Glutamatergic neuron (in vitro differentiated cells): ENCODE results near the gene MMP20. TPM values are rescaled to one million over a fixed set of nuclear protein-coding genes. Genes with fewer than 3 reads are reported as not detected.

ENCODE experiments used
- DNase-seq: peaks from one replicate; pipeline ENCODE4 v3.0.0; 2022
- H3K27ac Mint-ChIP-seq: one replicate; pipeline ENCODE4 v1.8.0; 2020; ENCODE audit warnings: mild to moderate bottlenecking, mixed read lengths, inconsistent platforms; ENCODE audit not compliant: unreplicated experiment
- H3K27me3 Mint-ChIP-seq: one replicate; pipeline ENCODE4 v1.8.0; 2020; ENCODE audit warnings: mild to moderate bottlenecking, moderate library complexity, mixed read lengths, inconsistent platforms; ENCODE audit not compliant: unreplicated experiment
- H3K36me3 Mint-ChIP-seq: one replicate; pipeline ENCODE4 v1.8.0; 2020; ENCODE audit warnings: mild to moderate bottlenecking, mixed read lengths, inconsistent platforms; ENCODE audit not compliant: unreplicated experiment
- H3K4me1 Mint-ChIP-seq: one replicate; pipeline ENCODE4 v1.8.0; 2020; ENCODE audit warnings: mild to moderate bottlenecking, low read depth, mixed read lengths, inconsistent platforms; ENCODE audit not compliant: unreplicated experiment
- H3K4me3 Mint-ChIP-seq: one replicate; pipeline ENCODE4 v1.8.0; 2020; ENCODE audit warnings: mild to moderate bottlenecking, mixed read lengths, inconsistent platforms; ENCODE audit not compliant: unreplicated experiment
- H3K9me3 Mint-ChIP-seq: one replicate; pipeline ENCODE4 v1.8.0; 2020; ENCODE audit warnings: mild to moderate bottlenecking, moderate library complexity, mixed read lengths, inconsistent platforms; ENCODE audit not compliant: unreplicated experiment
- total RNA-seq: library from RNA; stranded (reverse); fragmentation: NEBNext Ultra II Directional; extraction: Animal tissue kit (Norgen Biotek cat#: 25700); gene quantifications from one replicate; pipeline ENCODE4 v1.2.1, GENCODE V29; 2021; ENCODE audit not compliant: unreplicated experiment
- TF ChIP-seq, protein P1 (sequence below): fragments of 200-600 bp; sonication (generic); IDR thresholded peaks from one replicate; pipeline ENCODE4 v1.5.0; 2021; ENCODE audit not compliant: partially characterized antibody, unreplicated experiment

The MMP20 gene
- total RNA-seq, 1 donor from 2014 or later, result not detected

DNA sequence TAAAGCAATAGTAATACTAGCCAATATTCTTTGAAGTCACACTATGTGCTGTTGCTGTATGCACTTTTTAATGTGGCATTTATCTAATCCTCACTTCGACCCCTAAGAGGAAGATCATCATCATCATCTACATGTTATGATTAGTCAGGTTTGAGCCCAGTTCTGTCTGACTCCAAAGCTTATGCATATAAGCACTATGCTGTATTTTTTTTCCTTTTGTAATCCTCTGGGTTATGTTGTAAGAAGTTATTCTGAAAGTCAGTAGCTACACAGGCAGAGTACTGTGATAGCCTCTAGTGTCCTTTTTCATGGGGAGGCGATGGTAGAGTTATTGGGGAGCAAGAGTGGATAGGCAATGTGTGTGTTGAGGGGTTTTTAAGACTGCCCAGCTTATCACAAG, 11.1 kb downstream of the MMP20 start:
- Mint-ChIP-seq H3K27me3 (peaks cover 2% of the 10 kb centered on the region), H3K36me3 (no peaks in the 10 kb centered on the region), H3K4me1 (peaks cover 3% of the 10 kb centered on the region), H3K27ac (no peak overlapping the region), H3K9me3 (peaks cover 3% of the 10 kb centered on the region), H3K4me3 (no peak overlapping the region)
- no peak for DNase-seq
- TF ChIP-seq, protein P1, sequence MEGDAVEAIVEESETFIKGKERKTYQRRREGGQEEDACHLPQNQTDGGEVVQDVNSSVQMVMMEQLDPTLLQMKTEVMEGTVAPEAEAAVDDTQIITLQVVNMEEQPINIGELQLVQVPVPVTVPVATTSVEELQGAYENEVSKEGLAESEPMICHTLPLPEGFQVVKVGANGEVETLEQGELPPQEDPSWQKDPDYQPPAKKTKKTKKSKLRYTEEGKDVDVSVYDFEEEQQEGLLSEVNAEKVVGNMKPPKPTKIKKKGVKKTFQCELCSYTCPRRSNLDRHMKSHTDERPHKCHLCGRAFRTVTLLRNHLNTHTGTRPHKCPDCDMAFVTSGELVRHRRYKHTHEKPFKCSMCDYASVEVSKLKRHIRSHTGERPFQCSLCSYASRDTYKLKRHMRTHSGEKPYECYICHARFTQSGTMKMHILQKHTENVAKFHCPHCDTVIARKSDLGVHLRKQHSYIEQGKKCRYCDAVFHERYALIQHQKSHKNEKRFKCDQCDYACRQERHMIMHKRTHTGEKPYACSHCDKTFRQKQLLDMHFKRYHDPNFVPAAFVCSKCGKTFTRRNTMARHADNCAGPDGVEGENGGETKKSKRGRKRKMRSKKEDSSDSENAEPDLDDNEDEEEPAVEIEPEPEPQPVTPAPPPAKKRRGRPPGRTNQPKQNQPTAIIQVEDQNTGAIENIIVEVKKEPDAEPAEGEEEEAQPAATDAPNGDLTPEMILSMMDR, result no peak

DNA sequence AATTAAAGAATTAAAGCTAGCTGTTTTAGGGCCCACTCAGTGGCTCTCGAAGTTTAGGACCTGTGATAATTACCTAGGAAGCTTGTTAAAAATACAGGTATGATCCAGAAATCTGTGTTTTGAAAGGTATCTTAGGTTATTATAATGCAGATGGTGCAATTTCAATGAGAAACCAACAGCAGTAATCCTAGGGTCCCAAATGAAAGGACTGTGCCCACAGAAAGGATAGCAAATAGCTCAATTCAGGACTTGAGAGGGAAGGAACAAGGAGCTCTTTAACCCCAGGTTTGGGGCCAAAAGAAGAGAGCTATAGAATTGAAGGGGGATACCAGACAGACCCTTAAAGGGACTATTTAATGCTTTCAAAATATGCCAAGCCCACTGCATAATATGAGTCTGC, 11.7 kb downstream of the MMP20 start:
- Mint-ChIP-seq H3K27me3 (peaks cover 2% of the 10 kb centered on the region), H3K9me3 (peaks cover 3% of the 10 kb centered on the region), H3K4me1 (peaks cover 3% of the 10 kb centered on the region), H3K27ac (no peak overlapping the region), H3K36me3 (no peaks in the 10 kb centered on the region), H3K4me3 (no peak overlapping the region)
- no peak for DNase-seq
- TF ChIP-seq, protein P1, result no peak

GRCh38 chr11:102611291-102611690, 13.8 kb downstream of the MMP20 start:
- TF ChIP-seq, protein P1, result no peak
- Mint-ChIP-seq H3K36me3 (no peaks in the 10 kb centered on the region), H3K4me3 (no peak overlapping the region), H3K4me1 (peaks cover 3% of the 10 kb centered on the region), H3K27ac (no peak overlapping the region), H3K9me3 (peaks cover 3% of the 10 kb centered on the region), H3K27me3 (peaks cover 2% of the 10 kb centered on the region)
- DNase-seq, result no peak

DNA sequence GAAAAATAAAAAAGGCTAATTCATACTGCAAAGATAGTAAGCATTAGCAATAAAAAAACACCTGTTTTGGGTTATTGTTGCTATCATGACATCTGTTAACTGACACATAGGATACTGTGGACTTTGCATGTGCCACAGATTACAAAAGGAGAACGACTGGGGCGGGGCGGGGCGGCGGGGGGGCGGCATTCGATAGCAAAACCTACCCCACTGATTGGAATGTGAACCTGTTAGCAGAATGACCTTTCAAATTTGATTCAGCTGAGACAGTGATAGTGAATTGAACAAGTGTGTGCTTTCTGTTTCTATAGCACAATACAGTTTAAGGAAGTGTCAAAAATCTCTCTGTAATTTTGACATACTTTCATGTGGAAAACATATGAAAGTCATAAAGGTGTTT, 14.9 kb downstream of the MMP20 start:
- Mint-ChIP-seq H3K36me3 (no peaks in the 10 kb centered on the region), H3K27me3 (no peaks in the 10 kb centered on the region), H3K27ac (no peak overlapping the region), H3K9me3 (no peaks in the 10 kb centered on the region), H3K4me3 (no peak overlapping the region), H3K4me1 (no peaks in the 10 kb centered on the region)
- no peak for DNase-seq
- TF ChIP-seq, protein P1, result no peak

DNA sequence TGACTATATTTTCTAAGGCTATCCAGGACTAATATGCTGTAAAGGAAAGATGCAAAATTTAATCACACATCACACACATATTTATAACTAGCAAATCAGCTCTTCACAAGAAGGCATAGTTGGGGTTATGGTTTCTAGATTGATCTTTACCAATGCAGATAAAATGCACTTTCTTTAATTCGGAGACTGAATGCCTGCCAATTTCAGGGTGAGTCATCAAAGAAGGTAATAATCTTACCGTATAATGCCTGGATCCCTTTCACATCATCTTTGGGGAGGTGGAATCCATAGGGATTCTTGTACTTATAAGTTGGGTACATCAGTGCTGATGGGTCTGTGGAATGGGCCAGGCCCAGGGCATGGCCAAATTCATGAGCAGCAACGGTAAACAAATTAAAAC, 16.4 kb downstream of the MMP20 start:
- no peaks in the 10 kb centered on the region for H3K9me3 Mint-ChIP-seq
- H3K4me1 Mint-ChIP-seq, result no peaks in the 10 kb centered on the region
- no peak overlapping the region for H3K27ac Mint-ChIP-seq
- no peak for DNase-seq
- H3K27me3 Mint-ChIP-seq, result no peaks in the 10 kb centered on the region
- TF ChIP-seq, protein P1, result no peak
- no peaks in the 10 kb centered on the region for H3K36me3 Mint-ChIP-seq
- no peak overlapping the region for H3K4me3 Mint-ChIP-seq
